BLaER1 treated with 17β-estradiol and CSF1 and Interleukin-3, amounts not matched to agents 10 nM and 100 nM (cell line): ENCODE results near the gene CTBP2.
A peak's percentile ranks its signal among the peaks of the same experiment; 100 is the strongest.

ENCODE experiments used
- H3K27ac ChIP-seq, 11 experiments: shearing (Covaris generic); formaldehyde crosslinking; 2 replicates each; pipeline ENCODE4 v1.8.1; 2022
- H3K27me3 ChIP-seq, 11 experiments: shearing (Covaris generic); formaldehyde crosslinking; 2 replicates each; pipeline ENCODE4 v1.8.1; 2022
- H3K36me3 ChIP-seq, 11 experiments: shearing (Covaris generic); formaldehyde crosslinking; 2 replicates each; pipeline ENCODE4 v1.8.1; 2022
- H3K4me1 ChIP-seq, 10 experiments: shearing (Covaris generic); formaldehyde crosslinking; 2 replicates each; pipeline ENCODE4 v1.8.1; 2022
- H3K4me2 ChIP-seq, 11 experiments: shearing (Covaris generic); formaldehyde crosslinking; 2 replicates each; pipeline ENCODE4 v1.8.1; 2022
- H3K4me3 ChIP-seq, 10 experiments: shearing (Covaris generic); formaldehyde crosslinking; 2 replicates each; pipeline ENCODE4 v1.8.1; 2022
- H3K9ac ChIP-seq, 11 experiments: shearing (Covaris generic); formaldehyde crosslinking; 2 replicates each; pipeline ENCODE4 v1.8.1; 2022
- H3K9me3 ChIP-seq, 11 experiments: shearing (Covaris generic); formaldehyde crosslinking; replicated peaks in 1 of 11; 2 replicates each; pipeline ENCODE4 v1.8.1; 2022
- H4K20me1 ChIP-seq, 11 experiments: shearing (Covaris generic); formaldehyde crosslinking; 2 replicates each; pipeline ENCODE4 v1.8.1; 2022
- Cebpa-rat ChIP-seq, 11 experiments: shearing (Covaris generic); IDR thresholded peaks; 2 replicates each; pipeline ENCODE4 v1.8.1; 2022

Gene CTBP2

DNA sequence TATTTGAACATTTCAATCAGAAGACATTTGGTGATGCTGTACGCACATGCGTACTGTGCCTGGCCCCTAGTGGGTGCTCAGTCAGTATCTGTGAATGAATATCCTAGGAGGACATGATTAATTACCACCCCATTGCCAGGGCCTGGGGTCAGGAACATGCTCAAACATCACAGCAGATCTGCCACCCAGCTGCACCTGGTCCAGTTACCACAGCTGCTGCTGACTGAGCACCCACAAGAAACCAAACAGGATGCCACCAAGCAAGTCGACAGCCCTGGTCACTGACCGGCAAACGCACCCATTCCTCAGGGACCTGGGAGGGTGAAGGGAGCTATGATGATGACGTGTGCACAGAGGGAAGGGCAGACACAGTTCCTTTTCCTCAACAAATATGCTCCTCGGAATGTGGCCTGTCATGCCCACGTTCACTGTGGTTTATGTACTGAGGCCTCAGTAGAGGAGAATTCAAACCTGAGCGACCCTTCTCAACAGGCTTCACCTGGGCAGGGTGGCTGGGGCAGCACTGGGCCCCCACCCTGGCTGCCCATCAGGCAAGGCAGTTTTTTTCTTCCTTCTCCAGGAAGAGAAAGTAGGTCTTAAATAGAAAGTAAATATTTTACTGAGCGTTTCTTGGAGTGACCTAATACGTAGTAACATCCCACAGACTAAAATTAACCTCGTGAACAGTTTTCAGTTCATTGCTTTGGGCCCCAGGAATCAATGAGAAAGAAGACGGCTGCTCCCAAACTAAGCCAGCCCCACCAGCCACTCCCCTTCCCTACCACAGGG is 13.4 kb downstream of the CTBP2 start:
- Histone ChIP-seq H3K36me3 (peaks cover 6 to 30% (median 15%) of the 10 kb centered on the region in 11 experiments; a peak in 19 of 22 replicates), H3K27me3 (no peaks in the 10 kb centered on the region), H4K20me1 (peaks cover 100% of the 10 kb centered on the region in 11 experiments), H3K27ac (peak overlapping the region; percentile 48 to 92 (median 81); a peak in 21 of 22 replicates), H3K9me3 (no peaks in the 10 kb centered on the region), H3K4me3 (peak overlapping the region; percentile 9 to 51 (median 44); a peak in 15 of 20 replicates), H3K9ac (peak overlapping the region; percentile 60 to 82 (median 71)), H3K4me2 (peak overlapping the region; percentile 86 to 99 (median 96)), H3K4me1 (peaks cover 98 to 100% (median 100%) of the 10 kb centered on the region in 10 experiments)
- TF ChIP-seq Cebpa-rat (IDR thresholded peaks at IDR 0.05), result no peak

DNA sequence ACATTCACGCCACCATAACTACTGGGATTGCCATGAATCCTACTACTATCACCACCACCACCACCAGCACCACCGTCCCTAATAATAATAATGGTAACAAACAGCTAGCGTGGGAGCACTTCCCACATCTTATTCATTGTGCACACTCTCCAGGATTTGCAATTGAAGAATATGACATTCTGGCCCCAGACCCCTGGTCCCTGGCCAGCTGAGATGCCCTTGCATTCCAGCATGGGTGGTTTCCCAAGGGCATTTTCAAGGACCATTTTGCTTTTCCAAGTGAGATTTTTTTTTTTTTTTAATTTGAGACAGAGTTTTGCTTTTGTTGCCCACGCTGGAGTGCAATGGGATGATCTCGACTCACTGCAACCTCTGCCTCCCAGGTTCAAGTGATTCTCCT is 14.7 kb downstream of the CTBP2 start:
- Histone ChIP-seq H3K4me2 (peak overlapping the region; percentile 86 to 99 (median 96)), H3K27ac (peak overlapping the region in 7 of 11 experiments; percentile 24 to 92 (median 32); a peak in 9 of 22 replicates), H3K9ac (no peak overlapping the region), H3K36me3 (peaks cover 0 to 22% (median 6%) of the 10 kb centered on the region in 11 experiments; a peak in 12 of 22 replicates), H3K27me3 (no peaks in the 10 kb centered on the region), H3K4me3 (no peak overlapping the region), H4K20me1 (peaks cover 100% of the 10 kb centered on the region in 11 experiments), H3K4me1 (peaks cover 98 to 100% (median 100%) of the 10 kb centered on the region in 10 experiments), H3K9me3 (no peaks in the 10 kb centered on the region)
- TF ChIP-seq Cebpa-rat (IDR thresholded peaks at IDR 0.05), result no peak

DNA sequence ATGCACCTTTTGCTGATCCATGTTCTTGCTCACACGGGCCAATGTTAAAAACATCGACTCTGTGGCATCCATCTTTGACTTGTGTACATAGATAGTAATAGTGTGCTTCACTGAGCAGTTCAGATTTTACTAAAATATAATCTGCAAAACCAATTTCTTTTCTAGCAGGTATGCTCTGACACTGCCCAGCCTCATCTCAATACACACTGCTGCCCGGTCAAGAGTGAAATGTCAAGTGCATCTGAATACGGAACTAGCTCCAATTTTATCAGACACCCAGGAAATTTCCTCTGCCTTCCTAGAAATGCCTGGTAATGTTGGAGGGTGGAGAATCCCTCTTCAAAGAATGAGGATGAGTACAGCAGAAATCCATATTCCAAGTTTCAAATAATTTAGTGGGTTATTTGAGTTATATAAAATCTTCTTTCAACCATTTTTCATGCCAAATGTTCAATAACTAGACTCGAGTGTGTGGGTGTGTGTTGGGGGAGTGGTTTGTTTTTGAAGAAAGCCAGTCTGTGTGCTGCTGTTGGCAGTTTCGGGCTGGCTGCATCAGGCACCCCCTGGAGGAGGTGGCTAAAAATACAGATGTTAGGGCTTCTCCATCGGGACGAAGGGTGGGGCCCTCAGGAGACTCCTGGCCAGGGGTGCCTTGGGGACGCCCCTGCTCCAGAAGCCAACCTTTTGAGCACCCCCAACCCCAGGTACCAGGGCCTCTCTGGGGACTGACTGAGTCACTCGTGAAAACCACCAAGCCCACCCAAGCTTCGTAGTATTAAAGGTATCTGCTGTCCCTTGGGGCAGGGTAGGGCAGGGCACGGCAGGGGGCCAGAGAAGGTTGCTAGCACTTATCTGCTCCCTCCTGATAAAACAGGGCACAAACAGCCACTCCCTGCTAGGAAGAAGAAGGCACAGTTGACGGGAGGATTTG is 15.4 kb downstream of the CTBP2 start:
- no peaks in the 10 kb centered on the region for H3K27me3 ChIP-seq
- H3K4me2 ChIP-seq, result peak overlapping the region; percentile 86 to 99 (median 96)
- no peak for TF ChIP-seq Cebpa-rat (IDR thresholded peaks at IDR 0.05)
- peak overlapping the region in 10 of 11 experiments; percentile 24 to 92 (median 32); a peak in 11 of 22 replicates for H3K27ac ChIP-seq
- peaks cover 0 to 23% (median 10%) of the 10 kb centered on the region in 11 experiments; a peak in 17 of 22 replicates for H3K36me3 ChIP-seq
- peaks cover 100% of the 10 kb centered on the region in 11 experiments for H4K20me1 ChIP-seq
- no peaks in the 10 kb centered on the region for H3K9me3 ChIP-seq
- no peak overlapping the region; a peak in 1 of 22 replicates for H3K9ac ChIP-seq
- peaks cover 93 to 99% (median 96%) of the 10 kb centered on the region in 10 experiments for H3K4me1 ChIP-seq
- no peak overlapping the region; a peak in 1 of 20 replicates for H3K4me3 ChIP-seq

DNA sequence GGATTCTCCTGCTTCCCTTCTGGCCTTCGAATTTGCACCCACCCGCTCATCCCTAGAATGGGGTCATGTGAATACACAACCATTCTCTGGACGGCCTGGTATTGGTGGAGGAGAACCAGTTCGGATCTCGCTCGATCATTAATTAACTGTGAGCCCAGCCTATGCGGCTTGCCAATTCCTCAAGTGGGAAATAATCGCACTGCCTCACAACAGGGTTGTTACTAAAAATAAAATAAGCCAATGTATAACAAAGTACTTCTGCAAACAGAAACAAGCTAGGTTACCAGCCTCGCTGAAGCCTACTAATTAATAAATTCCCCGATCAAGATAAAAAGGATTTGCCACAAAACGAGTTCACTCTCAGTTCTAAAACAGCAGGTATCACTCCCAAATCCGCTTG is 16.2 kb downstream of the CTBP2 start:
- no peak for TF ChIP-seq Cebpa-rat (IDR thresholded peaks at IDR 0.05)
- Histone ChIP-seq H3K27ac (0 out of 22 replicates have a peak overlapping the region, but pooled peaks of 1 of the 11 experiments have one; percentile 92), H3K4me3 (no peak overlapping the region), H3K4me1 (peaks cover 86 to 98% (median 95%) of the 10 kb centered on the region in 10 experiments), H3K36me3 (peaks cover 3 to 29% (median 17%) of the 10 kb centered on the region in 11 experiments; a peak in 21 of 22 replicates), H3K9ac (0 out of 22 replicates have a peak overlapping the region, but pooled peaks of 1 of the 11 experiments have one; percentile 2), H3K27me3 (no peaks in the 10 kb centered on the region), H3K4me2 (peak overlapping the region; percentile 86 to 99 (median 96)), H3K9me3 (no peaks in the 10 kb centered on the region), H4K20me1 (peaks cover 100% of the 10 kb centered on the region in 11 experiments)

DNA sequence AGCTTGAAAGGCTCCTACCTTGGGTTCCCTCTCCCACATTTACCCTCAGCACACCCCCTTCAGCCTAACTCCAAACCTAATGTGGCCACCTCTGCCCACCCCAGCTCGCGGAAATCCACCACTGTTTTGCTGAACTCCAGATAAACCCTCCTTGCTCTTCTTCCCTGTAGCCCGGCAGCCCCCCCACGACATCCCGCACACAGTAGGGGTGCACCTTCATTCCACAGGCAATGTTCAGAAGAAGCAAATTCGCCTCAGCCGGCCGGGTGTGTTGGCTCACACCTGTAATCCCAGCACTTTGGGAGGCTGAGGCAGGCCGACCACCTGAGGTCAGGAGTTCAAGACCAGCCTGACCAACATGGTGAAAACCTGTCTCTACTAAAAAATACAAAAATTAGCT is 17.4 kb downstream of the CTBP2 start:
- H3K27me3 ChIP-seq, result no peaks in the 10 kb centered on the region
- peaks cover 78 to 97% (median 95%) of the 10 kb centered on the region in 10 experiments for H3K4me1 ChIP-seq
- H4K20me1 ChIP-seq, result peaks cover 100% of the 10 kb centered on the region in 11 experiments
- H3K36me3 ChIP-seq, result peaks cover 15 to 38% (median 24%) of the 10 kb centered on the region in 11 experiments
- no peak overlapping the region for H3K4me3 ChIP-seq
- TF ChIP-seq Cebpa-rat (IDR thresholded peaks at IDR 0.05), result no peak
- H3K9ac ChIP-seq, result peak overlapping the region in 4 of 11 experiments; percentile 15 to 52 (median 32); a peak in 6 of 22 replicates
- H3K4me2 ChIP-seq, result peak overlapping the region; percentile 79 to 99 (median 95)
- peak overlapping the region in 6 of 11 experiments; percentile 1 to 61 (median 42); a peak in 9 of 22 replicates for H3K27ac ChIP-seq
- no peaks in the 10 kb centered on the region for H3K9me3 ChIP-seq

DNA sequence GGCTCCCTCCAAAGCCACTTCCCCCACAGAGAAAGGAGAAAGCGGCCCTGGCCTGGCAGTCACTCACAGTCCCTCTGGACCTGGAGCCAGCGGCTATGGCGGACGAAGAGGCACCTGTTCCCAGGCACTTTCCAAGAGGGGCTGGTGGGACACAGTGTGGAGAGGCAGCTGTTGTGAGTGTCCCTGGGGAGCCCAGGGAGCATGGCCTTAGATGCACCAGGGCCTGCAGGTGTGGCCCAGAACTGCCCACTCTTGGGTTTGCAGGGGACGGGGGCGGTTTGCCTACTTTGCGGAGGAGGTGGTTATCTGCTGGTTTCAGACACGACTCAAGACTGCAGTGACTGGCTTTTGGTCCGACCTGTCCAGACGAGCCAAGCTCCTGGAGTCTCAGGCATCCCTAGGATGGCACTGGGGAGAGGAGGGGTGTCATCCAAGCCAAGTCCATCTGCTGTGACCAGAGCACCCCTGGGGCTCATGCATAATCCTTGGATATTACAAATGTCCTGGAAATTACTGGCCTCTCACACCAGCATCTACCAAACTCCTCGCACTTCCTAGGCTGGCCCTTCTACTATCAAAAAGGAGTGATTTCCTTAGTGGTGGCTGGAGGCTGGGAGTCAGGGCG is 18.4 kb downstream of the CTBP2 start:
- TF ChIP-seq Cebpa-rat (IDR thresholded peaks at IDR 0.05), result no peak
- Histone ChIP-seq H3K27me3 (no peaks in the 10 kb centered on the region), H3K4me2 (peak overlapping the region; percentile 79 to 99 (median 95)), H3K4me1 (peaks cover 78 to 97% (median 95%) of the 10 kb centered on the region in 10 experiments), H3K9me3 (no peaks in the 10 kb centered on the region), H4K20me1 (peaks cover 100% of the 10 kb centered on the region in 11 experiments), H3K27ac (peak overlapping the region in 8 of 11 experiments; percentile 23 to 66 (median 52); a peak in 12 of 22 replicates), H3K36me3 (peaks cover 24 to 47% (median 33%) of the 10 kb centered on the region in 11 experiments), H3K9ac (peak overlapping the region in 5 of 11 experiments; percentile 21 to 53 (median 38); a peak in 7 of 22 replicates), H3K4me3 (0 out of 20 replicates have a peak overlapping the region, but pooled peaks of 1 of the 10 experiments have one; percentile 2)

DNA sequence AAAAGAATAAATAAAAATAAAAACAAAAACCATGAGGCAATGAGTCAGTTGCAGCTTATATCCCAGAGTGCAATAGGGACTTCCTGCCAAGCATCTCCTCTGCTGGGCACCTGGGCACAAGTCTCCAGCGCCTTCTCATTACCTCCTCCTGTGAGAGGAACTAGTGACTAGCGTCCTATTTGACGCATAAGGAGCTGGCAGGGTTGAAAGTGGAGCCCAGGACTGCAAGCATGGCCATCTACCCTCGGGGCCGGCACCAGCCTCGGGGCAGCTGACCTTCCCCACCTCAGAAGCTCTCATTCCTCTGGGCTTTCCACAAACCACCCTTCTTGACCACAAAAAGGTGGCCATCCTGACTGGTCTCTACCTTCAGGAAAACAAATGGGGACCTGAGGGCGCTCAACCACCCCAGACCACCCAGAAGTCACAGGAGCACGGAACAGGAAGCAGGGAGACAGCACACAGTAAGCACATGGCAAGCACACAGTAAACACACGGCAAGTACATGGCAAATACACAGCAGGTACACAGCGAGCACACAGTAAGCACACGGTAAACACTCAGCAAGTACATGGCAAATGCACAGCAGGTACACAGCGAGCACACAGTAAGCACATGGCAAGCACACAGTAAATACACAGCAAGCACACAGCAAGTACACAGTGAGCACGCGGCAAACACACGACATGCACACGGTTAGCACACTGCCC is 19.1 kb downstream of the CTBP2 start:
- Histone ChIP-seq H4K20me1 (peaks cover 100% of the 10 kb centered on the region in 11 experiments), H3K27ac (peak overlapping the region in 8 of 11 experiments; percentile 23 to 66 (median 52); a peak in 16 of 22 replicates), H3K4me1 (peaks cover 77 to 97% (median 95%) of the 10 kb centered on the region in 10 experiments), H3K4me2 (peak overlapping the region; percentile 79 to 99 (median 95)), H3K9ac (peak overlapping the region in 5 of 11 experiments; percentile 21 to 53 (median 38); a peak in 4 of 22 replicates), H3K36me3 (peaks cover 28 to 53% (median 40%) of the 10 kb centered on the region in 11 experiments), H3K4me3 (0 out of 20 replicates have a peak overlapping the region, but pooled peaks of 1 of the 10 experiments have one; percentile 2), H3K27me3 (no peaks in the 10 kb centered on the region), H3K9me3 (no peaks in the 10 kb centered on the region)
- TF ChIP-seq Cebpa-rat (IDR thresholded peaks at IDR 0.05), result no peak
